K562 (cell line): ENCODE measurements around the gene DNASE1L2. TPM values are rescaled to one million over a fixed set of nuclear protein-coding genes. Genes with fewer than 3 reads are reported as not detected.

Experiments
- ASH1L ChIP-seq: fragments of 450-650 bp; IDR thresholded peaks from 2 replicates; pipeline ENCODE4 v1.6.1; 2018; ENCODE audit warnings: borderline replicate concordance, mild to moderate bottlenecking, low read depth; ENCODE audit not compliant: partially characterized antibody
- ERF ChIP-seq: fragments of 450-650 bp; formaldehyde crosslinking; IDR thresholded peaks from 2 replicates; pipeline ENCODE4 v1.4.0; 2020; ENCODE audit warnings: mild to moderate bottlenecking, mixed read lengths
- ETV6 ChIP-seq, 3 experiments: fragments of 150-350 bp in 1 of 3; sonication (generic) in 1 of 3; formaldehyde crosslinking in 1 of 3; IDR thresholded peaks; 2 replicates each; pipeline versions ENCODE4 v1.6.1 to v1.8.0; 2014 to 2022; ENCODE audit warnings: borderline replicate concordance in 2 of 3, low read depth in 2 of 3, antibody characterized with exemption in 1 of 3, low read length in 1 of 3, mild to moderate bottlenecking in 1 of 3, missing genetic modification reagents in 1 of 3
- FOXA3 ChIP-seq, 2 experiments: fragments of 450-650 bp in 1 of 2; sonication (generic) in 1 of 2; formaldehyde crosslinking; IDR thresholded peaks in 1 of 2; conservative IDR thresholded peaks in 1 of 2; 2 replicates each; pipeline versions ENCODE4 v1.4.0 to v1.8.0; 2020 to 2022; ENCODE audit warnings: mild to moderate bottlenecking in 2 of 2, missing genetic modification reagents in 1 of 2
- KLF1 ChIP-seq: fragments of 450-650 bp; IDR thresholded peaks from 2 replicates; pipeline ENCODE4 v1.6.1; 2016; ENCODE audit warnings: missing genetic modification characterization, missing compliant biosample characterization
- KLF13 ChIP-seq: fragments of 450-650 bp; IDR thresholded peaks from 2 replicates; pipeline ENCODE4 v1.6.1; 2016; ENCODE audit warnings: missing genetic modification characterization, low read depth, mild to moderate bottlenecking, missing compliant biosample characterization, moderate library complexity, borderline replicate concordance
- MTF1 ChIP-seq: fragments of 250-450 bp; sonication (Bioruptor Pico); IDR thresholded peaks from 2 replicates; pipeline ENCODE4 v1.9.0; 2021; ENCODE audit warnings: moderate library complexity, mild to moderate bottlenecking, inconsistent platforms, borderline replicate concordance
- RBBP5 ChIP-seq: fragments of 200-600 bp; sonication (generic); IDR thresholded peaks from 2 replicates; pipeline ENCODE4 v1.6.1; 2012; ENCODE audit warnings: borderline replicate concordance, mild to moderate bottlenecking, low read length, control low read depth, inconsistent platforms; ENCODE audit not compliant: insufficient read depth, poor library complexity, severe bottlenecking
- ZFP30 ChIP-seq: fragments of 250-450 bp; sonication (Bioruptor Pico); IDR thresholded peaks from 2 replicates; pipeline ENCODE4 v1.8.0; 2022; ENCODE audit warnings: moderate library complexity, mild to moderate bottlenecking, inconsistent platforms, borderline replicate concordance
- ZKSCAN3 ChIP-seq: fragments of 250-450 bp; sonication (Bioruptor Pico); IDR thresholded peaks from 2 replicates; pipeline ENCODE4 v1.4.0; 2020
- ZNF217 ChIP-seq: sonication (generic); formaldehyde crosslinking; IDR thresholded peaks from 2 replicates; pipeline ENCODE4 v1.8.0; 2022; ENCODE audit warnings: mild to moderate bottlenecking, missing genetic modification reagents
- polyA plus RNA-seq, 8 experiments: library from polyadenylated mRNA; depleted of rRNA in 4 of 8; stranded (reverse) in 5 of 8; unstranded in 3 of 8; fragments of >200 nt; fragmentation: Nextera tagmentation in 2 of 8; fragmentation: Illumina TruSeq in 1 of 8; extraction: Ambion mirVana in 2 of 8; extraction: Trizol in 1 of 8; gene quantifications; 2 replicates each; pipeline versions ENCODE4 v1.2.1 to v1.2.3, GENCODE V29; 2011 to 2014; ENCODE audit warnings: inconsistent platforms in 1 of 8, missing spikeins in 1 of 8
- total RNA-seq, 7 experiments: library from RNA; depleted of rRNA in 6 of 7; stranded (reverse); fragments of >200 nt in 6 of 7; fragmentation: Illumina TruSeq in 2 of 7; extraction: Trizol in 2 of 7; gene quantifications; 2 replicates each; pipeline versions ENCODE4 v1.2.1 to v1.2.3, GENCODE V29; 2011 to 2021; ENCODE audit warnings: low replicate concordance in 1 of 7
- TF ChIP-seq, protein P1 (sequence below): conservative IDR thresholded peaks from 2 replicates; pipeline ENCODE4 v1.6.1; 2011; ENCODE audit warnings: low read depth, mild to moderate bottlenecking, low read length; ENCODE audit not compliant: control insufficient read depth
- TF ChIP-seq, protein P2 (sequence below): fragments of 250-450 bp; sonication (Bioruptor Pico); IDR thresholded peaks from 2 replicates; pipeline ENCODE4 v1.6.1; 2021; ENCODE audit warnings: mild to moderate bottlenecking
- TF ChIP-seq, protein P3 (sequence below): fragments of 250-450 bp; sonication (Bioruptor Pico); IDR thresholded peaks from 2 replicates; pipeline ENCODE4 v1.8.0; 2021; ENCODE audit warnings: moderate library complexity, mild to moderate bottlenecking, inconsistent platforms
- TF ChIP-seq, protein P4 (sequence below): fragments of 450-650 bp; IDR thresholded peaks from 2 replicates; pipeline ENCODE4 v1.6.1; 2016; ENCODE audit warnings: borderline replicate concordance
- TF ChIP-seq, protein P5 (sequence below): sonication (generic); formaldehyde crosslinking; IDR thresholded peaks from 2 replicates; pipeline ENCODE4 v1.8.0; 2022; ENCODE audit warnings: mild to moderate bottlenecking, missing genetic modification reagents, borderline replicate concordance

DNASE1L2 gene
- total and polyA plus RNA-seq, 9 of the 15 experiments (the other 6 are each of a cell fraction or from before 2014, with no cell fraction given): 0.08 to 2.7 (median 1.7) TPM; not detected in 1

DNA sequence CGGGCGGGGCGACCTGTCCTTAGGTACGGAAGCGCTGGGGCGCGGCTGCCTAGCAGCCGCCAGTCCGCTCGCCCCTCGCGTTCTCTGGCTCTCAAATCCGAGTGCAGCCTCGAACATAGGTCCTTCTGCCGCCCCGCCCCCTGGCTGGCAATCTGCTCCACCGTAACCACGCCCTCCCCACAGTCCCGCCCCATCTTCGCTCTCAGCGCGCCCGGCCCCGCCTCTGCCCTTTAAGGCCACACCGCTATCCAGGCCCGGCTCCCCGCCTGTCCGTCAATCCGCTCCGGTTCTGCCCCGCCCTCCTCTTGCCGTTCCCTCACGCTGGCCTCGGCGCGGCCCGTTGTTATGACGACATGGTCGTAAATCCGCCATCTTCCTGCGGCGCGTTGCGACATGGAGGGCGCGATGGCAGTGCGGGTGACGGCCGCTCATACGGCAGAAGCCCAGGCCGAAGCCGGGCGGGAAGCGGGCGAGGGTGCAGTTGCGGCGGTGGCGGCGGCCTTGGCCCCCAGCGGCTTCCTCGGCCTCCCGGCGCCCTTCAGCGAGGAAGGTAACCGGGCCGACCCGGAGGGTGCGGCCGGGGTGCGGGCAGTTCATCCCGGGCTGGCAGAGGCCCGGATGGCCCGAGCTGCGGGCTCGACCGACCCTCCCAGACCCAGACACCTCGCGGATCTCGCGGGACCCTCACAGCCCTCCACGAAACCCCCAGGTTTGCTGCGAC lies 12.9 kb upstream of the DNASE1L2 start, which contains the start of gene E4F1 (continued):
- TF ChIP-seq, protein P1, sequence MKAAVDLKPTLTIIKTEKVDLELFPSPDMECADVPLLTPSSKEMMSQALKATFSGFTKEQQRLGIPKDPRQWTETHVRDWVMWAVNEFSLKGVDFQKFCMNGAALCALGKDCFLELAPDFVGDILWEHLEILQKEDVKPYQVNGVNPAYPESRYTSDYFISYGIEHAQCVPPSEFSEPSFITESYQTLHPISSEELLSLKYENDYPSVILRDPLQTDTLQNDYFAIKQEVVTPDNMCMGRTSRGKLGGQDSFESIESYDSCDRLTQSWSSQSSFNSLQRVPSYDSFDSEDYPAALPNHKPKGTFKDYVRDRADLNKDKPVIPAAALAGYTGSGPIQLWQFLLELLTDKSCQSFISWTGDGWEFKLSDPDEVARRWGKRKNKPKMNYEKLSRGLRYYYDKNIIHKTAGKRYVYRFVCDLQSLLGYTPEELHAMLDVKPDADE: peak; percentile 59
- TF ChIP-seq RBBP5: peak; percentile 85
- TF ChIP-seq, protein P2, sequence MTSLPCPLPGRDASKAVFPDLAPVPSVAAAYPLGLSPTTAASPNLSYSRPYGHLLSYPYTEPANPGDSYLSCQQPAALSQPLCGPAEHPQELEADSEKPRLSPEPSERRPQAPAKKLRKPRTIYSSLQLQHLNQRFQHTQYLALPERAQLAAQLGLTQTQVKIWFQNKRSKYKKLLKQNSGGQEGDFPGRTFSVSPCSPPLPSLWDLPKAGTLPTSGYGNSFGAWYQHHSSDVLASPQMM (CRISPR knock-in tag): no peak
- no peak for TF ChIP-seq ASH1L
- no peak for TF ChIP-seq ZNF217 (CRISPR knock-in tag)
- TF ChIP-seq, protein P3, sequence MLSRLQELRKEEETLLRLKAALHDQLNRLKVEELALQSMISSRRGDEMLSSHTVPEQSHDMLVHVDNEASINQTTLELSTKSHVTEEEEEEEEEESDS (CRISPR knock-in tag): no peak
- no peak for TF ChIP-seq FOXA3 (CRISPR knock-in tag; conservative IDR thresholded peaks at IDR 0.05 in 1 of 2, IDR thresholded peaks at IDR 0.05 in 1 of 2)
- no peak; the same call in 1 of the 2 replicates for TF ChIP-seq KLF13 (tag)
- TF ChIP-seq, protein P4, sequence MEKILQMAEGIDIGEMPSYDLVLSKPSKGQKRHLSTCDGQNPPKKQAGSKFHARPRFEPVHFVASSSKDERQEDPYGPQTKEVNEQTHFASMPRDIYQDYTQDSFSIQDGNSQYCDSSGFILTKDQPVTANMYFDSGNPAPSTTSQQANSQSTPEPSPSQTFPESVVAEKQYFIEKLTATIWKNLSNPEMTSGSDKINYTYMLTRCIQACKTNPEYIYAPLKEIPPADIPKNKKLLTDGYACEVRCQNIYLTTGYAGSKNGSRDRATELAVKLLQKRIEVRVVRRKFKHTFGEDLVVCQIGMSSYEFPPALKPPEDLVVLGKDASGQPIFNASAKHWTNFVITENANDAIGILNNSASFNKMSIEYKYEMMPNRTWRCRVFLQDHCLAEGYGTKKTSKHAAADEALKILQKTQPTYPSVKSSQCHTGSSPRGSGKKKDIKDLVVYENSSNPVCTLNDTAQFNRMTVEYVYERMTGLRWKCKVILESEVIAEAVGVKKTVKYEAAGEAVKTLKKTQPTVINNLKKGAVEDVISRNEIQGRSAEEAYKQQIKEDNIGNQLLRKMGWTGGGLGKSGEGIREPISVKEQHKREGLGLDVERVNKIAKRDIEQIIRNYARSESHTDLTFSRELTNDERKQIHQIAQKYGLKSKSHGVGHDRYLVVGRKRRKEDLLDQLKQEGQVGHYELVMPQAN: no peak
- TF ChIP-seq, protein P5, sequence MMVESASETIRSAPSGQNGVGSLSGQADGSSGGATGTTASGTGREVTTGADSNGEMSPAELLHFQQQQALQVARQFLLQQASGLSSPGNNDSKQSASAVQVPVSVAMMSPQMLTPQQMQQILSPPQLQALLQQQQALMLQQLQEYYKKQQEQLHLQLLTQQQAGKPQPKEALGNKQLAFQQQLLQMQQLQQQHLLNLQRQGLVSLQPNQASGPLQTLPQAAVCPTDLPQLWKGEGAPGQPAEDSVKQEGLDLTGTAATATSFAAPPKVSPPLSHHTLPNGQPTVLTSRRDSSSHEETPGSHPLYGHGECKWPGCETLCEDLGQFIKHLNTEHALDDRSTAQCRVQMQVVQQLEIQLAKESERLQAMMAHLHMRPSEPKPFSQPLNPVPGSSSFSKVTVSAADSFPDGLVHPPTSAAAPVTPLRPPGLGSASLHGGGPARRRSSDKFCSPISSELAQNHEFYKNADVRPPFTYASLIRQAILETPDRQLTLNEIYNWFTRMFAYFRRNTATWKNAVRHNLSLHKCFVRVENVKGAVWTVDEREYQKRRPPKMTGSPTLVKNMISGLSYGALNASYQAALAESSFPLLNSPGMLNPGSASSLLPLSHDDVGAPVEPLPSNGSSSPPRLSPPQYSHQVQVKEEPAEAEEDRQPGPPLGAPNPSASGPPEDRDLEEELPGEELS (CRISPR knock-in tag): no peak
- no peak for TF ChIP-seq ETV6 (IDR thresholded peaks at IDR 0.05; ENCODE audit: borderline replicate concordance in 1 of 2, low read depth in 2 of 2, low read length in 1 of 2)
- TF ChIP-seq ETV6 (CRISPR knock-in tag; IDR thresholded peaks at IDR 0.05; ENCODE audit: borderline replicate concordance): no peak
- no peak for TF ChIP-seq ZKSCAN3 (CRISPR knock-in tag)
- TF ChIP-seq MTF1 (CRISPR knock-in tag): no peak
- no peak for TF ChIP-seq ZFP30 (CRISPR knock-in tag)
- no peak for TF ChIP-seq KLF1
- no peak for TF ChIP-seq ERF (CRISPR knock-in tag)
